ENCODE results near the gene ADAMTSL4. TPM values are rescaled to one million over a fixed set of nuclear protein-coding genes. Genes with fewer than 3 reads are reported as not detected.

ADAMTSL4 gene
- total RNA-seq, 4 donors from 2014 or later = 30.6 to 76.8 (median 43.3) TPM

GRCh38 chr1:150532860-150533259 is 16.3 kb upstream of the ADAMTSL4 start:
- DNase-seq = no peak
- WGBS, 2 donors = 52 to 68% methylated on average over 3 to 5 of the region's 5 CpGs
- Histone ChIP-seq H3K4me1 (peaks cover 21 to 69% (median 38%) of the 10 kb centered on the region in 3 donors), H3K27me3 (no peaks in the 10 kb centered on the region), H3K9me3 (no peaks in the 10 kb centered on the region), H3K4me3 (no peak overlapping the region), H3K36me3 (no peaks in the 10 kb centered on the region), H3K27ac (peak overlapping the region; percentile 76 to 90 (median 80))
- no peak for TF ChIP-seq POLR2A (IDR thresholded peaks at IDR 0.05)
- no peak for TF ChIP-seq CTCF (IDR thresholded peaks at IDR 0.05)
- intact Hi-C loops (cut with DNase I) = loop anchor here (10.0 kb wide), 1 partner anchor 68 kb away; no protein-coding TSS in a partner anchor

GRCh38 chr1:150534002-150534401 is 15.2 kb upstream of the ADAMTSL4 start:
- Histone ChIP-seq H3K27me3 (no peaks in the 10 kb centered on the region), H3K4me1 (peaks cover 29 to 69% (median 40%) of the 10 kb centered on the region in 3 donors), H3K4me3 (no peak overlapping the region), H3K36me3 (no peaks in the 10 kb centered on the region), H3K27ac (peak overlapping the region; percentile 49 to 90 (median 80)), H3K9me3 (no peaks in the 10 kb centered on the region)
- intact Hi-C loops (cut with DNase I) = loop anchor here (10.0 kb wide), 1 partner anchor 69 kb away; no protein-coding TSS in a partner anchor
- TF ChIP-seq CTCF (IDR thresholded peaks at IDR 0.05) (no peak), POLR2A (IDR thresholded peaks at IDR 0.05) (no peak)
- no peak for DNase-seq
- WGBS, 2 donors = 61 to 67% methylated on average over 2 to 4 of the region's 6 CpGs

GRCh38 chr1:150535511-150536287 is 13.5 kb upstream of the ADAMTSL4 start:
- Histone ChIP-seq H3K27ac (peak overlapping the region; percentile 31 to 90 (median 80)), H3K9me3 (no peaks in the 10 kb centered on the region), H3K4me3 (no peak overlapping the region), H3K4me1 (peaks cover 29 to 66% (median 35%) of the 10 kb centered on the region in 3 donors), H3K36me3 (no peaks in the 10 kb centered on the region), H3K27me3 (no peaks in the 10 kb centered on the region)
- TF ChIP-seq POLR2A (IDR thresholded peaks at IDR 0.05) = no peak
- TF ChIP-seq CTCF (IDR thresholded peaks at IDR 0.05) = no peak
- intact Hi-C loops (cut with DNase I) = loop anchor here (10.0 kb wide), 1 partner anchor 71 kb away; no protein-coding TSS in a partner anchor
- no peak for DNase-seq
- 84 to 86% methylated on average over 7 to 8 of the region's 14 CpGs for WGBS, 2 donors

- Histone ChIP-seq H3K9me3 (no peaks in the 10 kb centered on the region), H3K4me3 (no peak overlapping the region), H3K4me1 (peaks cover 28 to 60% (median 35%) of the 10 kb centered on the region in 3 donors), H3K27ac (peak overlapping the region; percentile 68 to 90 (median 80)), H3K36me3 (no peaks in the 10 kb centered on the region), H3K27me3 (no peaks in the 10 kb centered on the region)
- intact Hi-C loops (cut with DNase I) = loop anchor here (10.0 kb wide), 1 partner anchor 72 kb away; no protein-coding TSS in a partner anchor
- TF ChIP-seq CTCF (IDR thresholded peaks at IDR 0.05) (peak in 1 of 6 experiments; percentile 5), POLR2A (IDR thresholded peaks at IDR 0.05) (no peak)
- DNase-seq = no peak
- 66 to 93% methylated on average over 4 to 8 of the region's 12 CpGs for WGBS, 2 donors
Measured at GRCh38 chr1:150536836-150537731, 12.1 kb upstream of the ADAMTSL4 start.
